ENCODE measurements around the gene MORN1. TPM values are rescaled to one million over a fixed set of nuclear protein-coding genes. Genes with fewer than 3 reads are reported as not detected.

Gene MORN1
- total and polyA plus RNA-seq, 2 donors (not counting 3 experiments of a cell fraction or from before 2014, with no cell fraction given): 4.3 to 6.4 TPM

DNA sequence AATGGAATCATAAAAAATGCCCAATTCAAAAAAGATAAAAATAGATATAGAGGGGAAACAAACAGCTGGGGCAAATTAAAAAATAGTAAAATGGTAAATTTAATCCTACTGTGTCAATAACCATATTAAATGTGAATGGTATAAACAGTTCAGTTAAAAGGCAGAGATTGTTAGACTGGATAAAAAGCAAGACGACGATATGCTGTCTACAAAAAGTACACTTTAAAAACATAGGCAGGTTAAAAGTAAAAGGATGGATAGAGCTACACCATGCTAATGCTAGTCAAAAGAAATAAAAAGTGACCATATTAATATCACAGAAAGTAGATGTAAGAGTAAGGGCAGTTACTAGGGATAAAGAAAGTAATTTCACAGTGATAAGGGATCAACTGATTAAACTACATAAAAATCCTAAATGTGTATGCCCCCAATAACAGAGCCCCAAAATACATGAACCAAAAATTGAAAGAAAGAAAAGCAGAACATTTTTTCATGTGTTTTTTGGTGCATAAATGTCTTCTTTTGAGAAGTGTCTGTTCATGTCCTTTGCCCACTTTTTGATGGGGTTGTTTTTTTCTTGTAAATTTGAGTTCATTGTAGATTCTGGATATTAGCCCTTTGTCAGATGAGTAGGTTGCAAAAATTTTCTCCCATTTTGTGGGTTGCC is 27.4 kb downstream of the MORN1 start:
- Histone ChIP-seq H3K9me3 (replicated peaks; ENCODE audit: control insufficient read depth, insufficient read depth, low read length) (no peaks in the 10 kb centered on the region), H3K27me3 (ENCODE audit: control insufficient read depth in 2 of 2, insufficient read depth in 2 of 2, low read length in 2 of 2) (no peaks in the 10 kb centered on the region), H3K36me3 (ENCODE audit: control insufficient read depth in 2 of 2, extremely low read depth in 1 of 2, insufficient read depth in 2 of 2, low read length in 2 of 2) (no peaks in the 10 kb centered on the region), H3K79me2 (ENCODE audit: control insufficient read depth, insufficient read depth, low read length) (no peaks in the 10 kb centered on the region), H3K4me3 (replicated peaks in 1 of 3; ENCODE audit: insufficient read depth in 1 of 3, low read depth in 1 of 3, low read length in 3 of 3) (no peak overlapping the region), H4K20me1 (replicated peaks; ENCODE audit: control insufficient read depth, extremely low read depth, insufficient read depth, low read length) (no peaks in the 10 kb centered on the region), H2AFZ (ENCODE audit: low read depth, low read length) (no peak overlapping the region), H3K9ac (replicated peaks; ENCODE audit: extremely low read depth, insufficient read depth, low read length) (no peak overlapping the region), H3K9me1 (replicated peaks; ENCODE audit: control insufficient read depth, extremely low read depth, insufficient read depth, low read length) (no peaks in the 10 kb centered on the region), H3K4me2 (ENCODE audit: insufficient read depth, low read length) (no peak overlapping the region), H3K27ac (ENCODE audit: insufficient read depth, low read depth, low read length) (no peak overlapping the region), H3K4me1 (ENCODE audit: control insufficient read depth, extremely low read depth, insufficient read depth, low read length) (no peaks in the 10 kb centered on the region)
- ChIA-PET POLR2A (no interaction called here), CTCF (no interaction called here)
- TF ChIP-seq, protein P1, sequence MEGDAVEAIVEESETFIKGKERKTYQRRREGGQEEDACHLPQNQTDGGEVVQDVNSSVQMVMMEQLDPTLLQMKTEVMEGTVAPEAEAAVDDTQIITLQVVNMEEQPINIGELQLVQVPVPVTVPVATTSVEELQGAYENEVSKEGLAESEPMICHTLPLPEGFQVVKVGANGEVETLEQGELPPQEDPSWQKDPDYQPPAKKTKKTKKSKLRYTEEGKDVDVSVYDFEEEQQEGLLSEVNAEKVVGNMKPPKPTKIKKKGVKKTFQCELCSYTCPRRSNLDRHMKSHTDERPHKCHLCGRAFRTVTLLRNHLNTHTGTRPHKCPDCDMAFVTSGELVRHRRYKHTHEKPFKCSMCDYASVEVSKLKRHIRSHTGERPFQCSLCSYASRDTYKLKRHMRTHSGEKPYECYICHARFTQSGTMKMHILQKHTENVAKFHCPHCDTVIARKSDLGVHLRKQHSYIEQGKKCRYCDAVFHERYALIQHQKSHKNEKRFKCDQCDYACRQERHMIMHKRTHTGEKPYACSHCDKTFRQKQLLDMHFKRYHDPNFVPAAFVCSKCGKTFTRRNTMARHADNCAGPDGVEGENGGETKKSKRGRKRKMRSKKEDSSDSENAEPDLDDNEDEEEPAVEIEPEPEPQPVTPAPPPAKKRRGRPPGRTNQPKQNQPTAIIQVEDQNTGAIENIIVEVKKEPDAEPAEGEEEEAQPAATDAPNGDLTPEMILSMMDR (IDR thresholded peaks at IDR 0.05; ENCODE audit: extremely low read depth in 1 of 2, insufficient read depth in 1 of 2, low read depth in 1 of 2, low read length in 2 of 2): no peak
- TF ChIP-seq FOS (IDR thresholded peaks at IDR 0.05; ENCODE audit: borderline replicate concordance, insufficient read depth, low read length): no peak
- TF ChIP-seq, protein P2, sequence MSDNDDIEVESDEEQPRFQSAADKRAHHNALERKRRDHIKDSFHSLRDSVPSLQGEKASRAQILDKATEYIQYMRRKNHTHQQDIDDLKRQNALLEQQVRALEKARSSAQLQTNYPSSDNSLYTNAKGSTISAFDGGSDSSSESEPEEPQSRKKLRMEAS (IDR thresholded peaks at IDR 0.05; ENCODE audit: insufficient read depth, insufficient read length): no peak
- TF ChIP-seq POLR2A (IDR thresholded peaks at IDR 0.05; ENCODE audit: low read depth, low read length): no peak
- no peak for TF ChIP-seq GATA2 (IDR thresholded peaks at IDR 0.05; ENCODE audit: insufficient read depth, insufficient read length, low read depth, low read length)
- TF ChIP-seq POLR2AphosphoS5 (IDR thresholded peaks at IDR 0.05; ENCODE audit: insufficient read depth, low read depth, low read length): no peak
- no peak for TF ChIP-seq MYC (IDR thresholded peaks at IDR 0.05; ENCODE audit: low read depth, low read length)
- TF ChIP-seq EZH2 (IDR thresholded peaks at IDR 0.05; ENCODE audit: borderline replicate concordance, low read depth, low read length, severe bottlenecking): no peak
- no peak for TF ChIP-seq JUN (IDR thresholded peaks at IDR 0.05; ENCODE audit: borderline replicate concordance, insufficient read depth, insufficient read length, low read depth)
- no TSS peak for BruUV-seq (replicated peaks)
- dilution Hi-C loops (cut with MboI; ENCODE audit: extremely low pct_ligation_motif_present, low sequenced_read_pairs) (no loop called here), intact Hi-C loops (cut with micrococcal nuclease) (no loop called here)
- FAIRE-seq: no peak
- no peak for DNase-seq (ENCODE audit: low read depth, low spot score)
